T-cell (primary cell): ENCODE data around the gene GSE1. TPM values are rescaled to one million over a fixed set of nuclear protein-coding genes. Genes with fewer than 3 reads are reported as not detected.
"Not testable (repeated sequence)": the region's sequence is repeated elsewhere in the genome, so short reads cannot be mapped to it uniquely, and the experiment has no call there.

Source experiments
- ATAC-seq, 4 experiments: fragments of 200-7000 bp in 3 of 4; fragments of 150-1000 bp in 1 of 4; cut with Tn5 transposase; replicated peaks in 1 of 4; 1 replicate in 3 of 4; 2 replicates in 1 of 4; pipeline ENCODE4 v1.10.0; 2021; ENCODE audit warnings: moderate library complexity in 3 of 4, mild to moderate bottlenecking in 2 of 4, moderate number of reproducible peaks in 1 of 4
- CTCF ChIA-PET, 2 donors: fragments of 300-600 bp; sonication (Branson Sonifier 250); formaldehyde crosslinking; loops; one replicate each; lab custom pipeline; 2022; ENCODE audit warnings: antibody characterized with exemption in 2 of 2; lab: Charles Lee
- POLR2A ChIA-PET, 2 donors: fragments of 300-600 bp; sonication (Branson Sonifier 250); formaldehyde crosslinking; loops; one replicate each; lab custom pipeline; 2022; ENCODE audit warnings: antibody characterized with exemption in 2 of 2; lab: Charles Lee
- DNase-seq, 35 experiments: peaks; one replicate each; pipeline versions ENCODE4 v3.0.0 to v3.0.0-alpha.2; 2013 to 2023
- H3K27ac ChIP-seq: one replicate; pipeline ENCODE4 v1.5.1; 2013; ENCODE audit warnings: low read length
- H3K27me3 ChIP-seq, 2 experiments: replicated peaks in 1 of 2; 1 replicate in 1 of 2; 2 replicates in 1 of 2; pipeline versions ENCODE4 v1.6.1 to v1.7.0; 2013; ENCODE audit warnings: low read length in 1 of 2, mixed read lengths in 1 of 2; ENCODE audit not compliant: control insufficient read depth in 2 of 2, insufficient read depth in 2 of 2; ENCODE audit errors: extremely low read depth in 1 of 2
- H3K36me3 ChIP-seq, 2 donors: 1 replicate in 1 of 2; 2 replicates in 1 of 2; pipeline versions ENCODE4 v1.6.1 to v1.7.0; 2013; ENCODE audit warnings: low read length in 1 of 2; ENCODE audit not compliant: control insufficient read depth in 2 of 2, insufficient read depth in 1 of 2; ENCODE audit errors: extremely low read depth in 1 of 2
- H3K4me1 ChIP-seq, 2 experiments: 1 replicate in 1 of 2; 2 replicates in 1 of 2; pipeline versions ENCODE4 v1.6.1 to v1.7.0; 2013; ENCODE audit warnings: low read length in 2 of 2, mixed read lengths in 1 of 2; ENCODE audit not compliant: insufficient read depth in 2 of 2, control insufficient read depth in 1 of 2; ENCODE audit errors: extremely low read depth in 1 of 2
- H3K4me3 ChIP-seq, 2 donors: 1 replicate in 1 of 2; 2 replicates in 1 of 2; pipeline versions ENCODE4 v1.5.1 to v1.7.0; 2013; ENCODE audit warnings: mild to moderate bottlenecking in 2 of 2, low read length in 1 of 2, moderate library complexity in 1 of 2; ENCODE audit not compliant: control insufficient read depth in 1 of 2; ENCODE audit errors: extremely low read depth in 1 of 2
- H3K9me3 ChIP-seq: 2 replicates; pipeline ENCODE4 v1.7.0; 2013
- H3K27ac Mint-ChIP-seq, 2 donors: one replicate each; pipeline ENCODE4 v1.8.0; 2020 to 2021; ENCODE audit warnings: mild to moderate bottlenecking in 2 of 2, mixed read lengths in 2 of 2
- H3K27me3 Mint-ChIP-seq, 2 donors: one replicate each; pipeline ENCODE4 v1.8.0; 2021 to 2022; ENCODE audit warnings: mixed read lengths in 2 of 2
- H3K36me3 Mint-ChIP-seq: one replicate; pipeline ENCODE4 v1.8.0; 2021; ENCODE audit warnings: mixed read lengths
- H3K4me1 Mint-ChIP-seq, 3 donors: one replicate each; pipeline ENCODE4 v1.8.0; 2020 to 2022; ENCODE audit warnings: mixed read lengths in 3 of 3, mild to moderate bottlenecking in 1 of 3
- H3K4me3 Mint-ChIP-seq, 3 donors: one replicate each; pipeline ENCODE4 v1.8.0; 2020 to 2022; ENCODE audit warnings: mild to moderate bottlenecking in 3 of 3, mixed read lengths in 3 of 3, moderate library complexity in 3 of 3
- H3K9me3 Mint-ChIP-seq, 3 donors: one replicate each; pipeline ENCODE4 v1.8.0; 2020 to 2022; ENCODE audit warnings: mixed read lengths in 3 of 3
- WGBS: methylation state at CpG from one replicate; pipeline ENCODE4 v1.1.5; 2013; ENCODE audit warnings: missing lambda C conversion rate; ENCODE audit not compliant: insufficient coverage; 5-methylcytosine and 5-hydroxymethylcytosine counted together
- total RNA-seq, 35 experiments: library from RNA in 6 of 35; stranded (reverse) in 6 of 35; fragments of 120-200 nt in 1 of 35; gene quantifications; one replicate each; pipeline versions ENCODE4 v1.2.1 to v1.2.4 and lab custom pipeline; 2013 to 2026

Gene GSE1
- total RNA-seq, 5 donors from 2014 or later (not counting 1 experiment from before 2014, with no cell fraction given): 29.1 to 61.7 (median 37.4) TPM

- WGBS: 89% methylated on average over 21 of the region's 27 CpGs
- Mint-ChIP-seq H3K9me3 (no peaks in the 10 kb centered on the region), H3K36me3 (peaks cover 3% of the 10 kb centered on the region), H3K27ac (no peak overlapping the region), H3K27me3 (no peaks in the 10 kb centered on the region), H3K4me3 (no peak overlapping the region), H3K4me1 (peaks cover 3 to 8% (median 6%) of the 10 kb centered on the region in 3 donors)
- Histone ChIP-seq H3K36me3 (no peaks in the 10 kb centered on the region), H3K4me3 (no peak overlapping the region), H3K4me1 (peaks cover 0 to 35% of the 10 kb centered on the region in 2 experiments), H3K9me3 (no peaks in the 10 kb centered on the region), H3K27me3 (no peaks in the 10 kb centered on the region), H3K27ac (no peak overlapping the region)
- CTCF ChIA-PET: no interaction called here
- POLR2A ChIA-PET: no interaction called here
- DNase-seq (no peak), ATAC-seq (no peak)
These were observed 24.3 kb upstream of the GSE1 start for GRCh38 chr16:85588562-85589503.

DNA sequence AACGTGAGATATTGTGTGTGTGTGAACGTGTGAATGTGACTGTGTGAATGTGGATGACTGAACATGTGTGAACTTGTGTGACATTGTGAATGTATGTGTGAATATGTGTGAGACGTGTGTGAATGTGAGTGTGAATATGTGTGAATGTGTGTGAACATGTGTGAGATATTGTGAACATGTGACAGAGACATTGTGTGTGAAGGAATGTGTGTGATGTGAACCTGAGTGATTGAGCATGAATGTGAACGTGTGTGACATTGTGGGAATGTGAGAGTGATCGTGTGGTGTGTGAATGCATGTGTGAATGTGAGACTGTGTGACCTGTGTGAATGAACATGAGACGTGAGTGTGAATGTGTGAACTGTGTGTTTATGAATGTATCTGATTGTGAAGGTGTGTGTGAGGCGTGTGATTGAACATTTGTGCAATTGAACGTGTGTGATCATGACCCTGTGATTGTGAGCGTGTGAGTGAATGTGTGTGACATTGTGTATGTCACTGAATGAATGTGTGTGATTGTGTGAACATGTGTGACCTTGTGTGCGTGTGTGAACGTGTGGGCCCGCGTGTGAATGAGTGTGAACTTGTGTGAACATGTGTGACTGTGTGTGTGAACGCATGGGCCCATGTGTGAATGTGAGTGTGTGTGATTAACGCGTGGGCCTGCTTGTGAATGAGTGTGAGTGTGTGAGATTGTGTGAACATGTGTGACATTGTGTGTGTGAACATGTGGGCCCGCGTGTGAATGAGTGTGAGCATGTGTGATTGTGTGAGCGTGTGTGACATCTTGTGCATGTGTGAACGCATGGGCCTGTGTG, 23.2 kb upstream of the GSE1 start:
- WGBS: 97% methylated on average over 20 of the region's 20 CpGs
- Mint-ChIP-seq H3K4me1 (peaks cover 2 to 10% (median 3%) of the 10 kb centered on the region in 3 donors), H3K27ac (no peak overlapping the region), H3K27me3 (no peaks in the 10 kb centered on the region), H3K36me3 (peaks cover 5% of the 10 kb centered on the region), H3K9me3 (no peaks in the 10 kb centered on the region), H3K4me3 (no peak overlapping the region)
- Histone ChIP-seq H3K4me3 (no peak overlapping the region), H3K4me1 (peaks cover 0 to 31% of the 10 kb centered on the region in 2 experiments), H3K27me3 (no peaks in the 10 kb centered on the region), H3K27ac (no peak overlapping the region), H3K9me3 (no peaks in the 10 kb centered on the region), H3K36me3 (no peaks in the 10 kb centered on the region)
- ATAC-seq (no peak), DNase-seq (no peak)
- ChIA-PET POLR2A (no interaction called here), CTCF (no interaction called here)

DNA sequence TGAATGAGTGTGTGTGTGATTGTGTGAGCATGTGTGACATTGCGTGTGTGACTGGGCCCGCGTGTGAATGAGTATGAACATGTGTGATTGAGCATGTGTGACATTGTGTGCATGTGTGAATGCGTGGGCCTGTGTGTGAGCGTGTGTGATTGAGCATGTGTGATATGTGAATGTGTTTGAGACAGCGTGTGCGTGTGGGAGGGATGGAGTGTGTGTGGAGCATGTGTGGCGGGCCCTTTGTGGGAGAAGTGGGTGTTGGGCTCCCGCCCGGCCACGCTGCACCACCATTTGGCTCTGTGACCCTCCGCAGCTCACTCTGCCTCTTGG, 22.7 kb upstream of the GSE1 start:
- Mint-ChIP-seq H3K9me3 (no peaks in the 10 kb centered on the region), H3K36me3 (peaks cover 5% of the 10 kb centered on the region), H3K27me3 (no peaks in the 10 kb centered on the region), H3K4me3 (no peak overlapping the region), H3K4me1 (peaks cover 2 to 10% (median 6%) of the 10 kb centered on the region in 3 donors), H3K27ac (no peak overlapping the region)
- H3K36me3 ChIP-seq: no peaks in the 10 kb centered on the region
- no peaks in the 10 kb centered on the region for H3K9me3 ChIP-seq
- no peaks in the 10 kb centered on the region for H3K27me3 ChIP-seq
- WGBS: 97% methylated on average over 8 of the region's 12 CpGs
- ChIA-PET POLR2A (no interaction called here), CTCF (no interaction called here)
- H3K4me3 ChIP-seq: no peak overlapping the region
- DNase-seq (no peak), ATAC-seq (no peak)
- no peak overlapping the region for H3K27ac ChIP-seq
- H3K4me1 ChIP-seq: peaks cover 0 to 31% of the 10 kb centered on the region in 2 experiments

DNA sequence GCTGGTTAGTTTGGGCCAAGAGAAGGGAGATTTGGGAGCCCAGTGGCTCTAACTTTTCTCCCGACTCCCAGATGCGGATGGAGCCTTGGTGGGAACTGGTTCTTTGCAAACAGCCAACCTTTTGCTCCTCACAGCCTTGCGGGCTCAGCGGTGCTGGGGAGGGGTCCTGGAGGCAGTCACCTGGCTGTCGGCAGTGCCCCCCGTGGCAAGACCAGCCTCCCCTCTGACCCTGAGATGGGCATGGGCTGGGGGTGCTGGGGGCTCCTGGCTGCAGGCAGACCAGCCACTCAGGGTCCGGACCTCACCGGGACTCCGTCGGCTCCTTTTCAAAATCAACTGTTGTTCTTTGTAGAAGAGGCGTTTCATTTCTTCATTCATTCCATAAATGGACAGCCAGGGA, 21.7 kb upstream of the GSE1 start:
- ATAC-seq (no peak), DNase-seq (no peak)
- no peak overlapping the region for H3K4me3 Mint-ChIP-seq
- POLR2A ChIA-PET: interaction anchor here in 1 of 2 donors (0.7 kb wide), 1 partner anchor 161 kb away, joined by 3 read pairs; no protein-coding TSS in a partner anchor
- peaks cover 9% of the 10 kb centered on the region for H3K36me3 Mint-ChIP-seq
- H3K27ac ChIP-seq: no peak overlapping the region
- 80% methylated on average over 6 of the region's 11 CpGs for WGBS
- H3K27me3 ChIP-seq: no peaks in the 10 kb centered on the region
- peaks cover 0 to 31% of the 10 kb centered on the region in 2 experiments for H3K4me1 ChIP-seq
- H3K4me3 ChIP-seq: no peak overlapping the region
- H3K9me3 ChIP-seq: no peaks in the 10 kb centered on the region
- CTCF ChIA-PET: no interaction called here
- no peaks in the 10 kb centered on the region for H3K9me3 Mint-ChIP-seq
- H3K4me1 Mint-ChIP-seq: peaks cover 2 to 10% (median 10%) of the 10 kb centered on the region in 3 donors
- H3K27me3 Mint-ChIP-seq: no peaks in the 10 kb centered on the region
- H3K36me3 ChIP-seq: no peaks in the 10 kb centered on the region
- no peak overlapping the region for H3K27ac Mint-ChIP-seq

DNA sequence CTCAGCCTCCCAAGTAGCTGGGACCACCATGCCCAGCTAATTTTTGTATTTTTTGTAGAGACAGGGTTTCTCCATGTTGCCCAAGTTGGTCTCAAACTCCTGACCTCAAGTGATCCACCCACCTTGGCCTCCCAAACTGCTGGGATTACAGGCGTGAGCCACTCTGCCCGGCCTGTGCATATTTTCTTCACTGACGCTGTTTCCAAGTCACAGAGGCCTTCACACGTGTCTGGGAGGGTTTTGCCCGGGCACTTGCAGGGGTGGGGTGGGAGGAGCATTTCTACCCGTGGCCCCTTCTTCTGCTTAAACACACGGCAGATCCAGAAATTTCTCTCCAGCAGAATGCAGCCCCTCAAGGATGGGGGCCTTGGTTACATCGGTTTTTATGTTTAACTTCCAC, 20.8 kb upstream of the GSE1 start:
- H3K27me3 ChIP-seq, H3K9me3 Mint-ChIP-seq, H3K4me3 Mint-ChIP-seq, H3K36me3 ChIP-seq, H3K27ac Mint-ChIP-seq, DNase-seq, POLR2A ChIA-PET, ATAC-seq, H3K27ac ChIP-seq, H3K9me3 ChIP-seq, H3K36me3 Mint-ChIP-seq, H3K27me3 Mint-ChIP-seq, H3K4me3 ChIP-seq: not testable (repeated sequence)
- WGBS: 80% methylated on average over 1 of the region's 8 CpGs
- H3K4me1 ChIP-seq: peaks cover 0 to 29% of the 10 kb centered on the region in 2 experiments
- H3K4me1 Mint-ChIP-seq: peaks cover 2 to 10% (median 10%) of the 10 kb centered on the region in 3 donors
- CTCF ChIA-PET: interaction anchor here in 1 of 2 donors (1.1 kb wide), 1 partner anchor 24 kb away, joined by 3 read pairs; no protein-coding TSS in a partner anchor

DNA sequence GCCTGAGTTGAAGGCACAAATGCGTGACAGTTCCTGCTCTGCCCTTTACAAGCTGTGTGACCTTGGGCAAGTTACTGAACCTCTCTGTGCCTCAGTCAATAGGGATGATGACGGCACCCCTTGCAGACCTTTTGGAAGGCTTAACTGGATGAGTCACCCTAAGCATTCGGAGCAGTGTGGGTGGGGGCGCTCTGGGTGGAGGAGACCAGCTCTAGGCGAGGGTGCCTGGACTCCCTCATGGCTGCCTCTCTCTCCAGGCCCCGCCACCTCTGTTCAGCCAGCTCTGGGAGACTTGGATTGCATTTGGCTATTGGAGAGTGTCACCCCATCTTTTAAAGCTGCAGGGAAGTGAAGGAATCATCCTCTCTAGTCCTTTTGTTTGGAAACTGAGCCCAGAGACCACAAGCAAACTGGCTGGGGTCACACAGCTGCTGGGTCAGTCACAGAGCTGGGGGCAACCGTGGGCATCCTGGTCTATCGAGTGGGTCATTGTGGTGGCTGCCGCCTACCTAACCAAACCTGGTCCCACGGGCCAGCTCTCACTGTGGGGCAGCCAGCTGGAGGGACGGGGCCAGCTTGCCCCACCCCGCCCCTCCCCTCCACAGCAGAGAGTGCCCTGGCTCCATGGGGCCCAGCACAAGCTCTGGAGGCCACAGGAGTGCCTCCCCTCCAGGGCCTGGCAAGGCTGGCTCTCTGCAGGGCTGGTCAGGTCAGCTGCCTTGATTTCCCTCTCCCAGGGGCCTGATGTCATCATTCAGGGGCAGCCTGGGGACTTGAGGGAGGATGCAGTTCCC, 20.2 kb upstream of the GSE1 start:
- H3K4me3 Mint-ChIP-seq: no peak overlapping the region
- WGBS: 87% methylated on average over 7 of the region's 12 CpGs
- DNase-seq (no peak), ATAC-seq (no peak)
- Histone ChIP-seq H3K4me3 (no peak overlapping the region), H3K9me3 (no peaks in the 10 kb centered on the region), H3K36me3 (no peaks in the 10 kb centered on the region), H3K4me1 (peaks cover 0 to 27% of the 10 kb centered on the region in 2 experiments), H3K27me3 (no peaks in the 10 kb centered on the region), H3K27ac (no peak overlapping the region)
- no peak overlapping the region for H3K27ac Mint-ChIP-seq
- no peaks in the 10 kb centered on the region for H3K9me3 Mint-ChIP-seq
- peaks cover 2 to 13% (median 10%) of the 10 kb centered on the region in 3 donors for H3K4me1 Mint-ChIP-seq
- ChIA-PET CTCF (interaction anchor here in 1 of 2 donors (1.1 kb wide), 1 partner anchor 23 kb away, joined by 3 read pairs; no protein-coding TSS in a partner anchor), POLR2A (no interaction called here)
- H3K36me3 Mint-ChIP-seq: peaks cover 13% of the 10 kb centered on the region
- no peaks in the 10 kb centered on the region for H3K27me3 Mint-ChIP-seq
